HEK293T (cell line): Measurements from ENCODE around the gene ZNF766.

ENCODE experiments used
- ARNT ChIP-seq: fragments of 450-650 bp; IDR thresholded peaks from 2 replicates; pipeline ENCODE4 v1.6.1; 2017; ENCODE audit warnings: mild to moderate bottlenecking
- BHLHE40 ChIP-seq: fragments of 450-650 bp; IDR thresholded peaks from 2 replicates; pipeline ENCODE4 v1.6.1; 2016; ENCODE audit warnings: mild to moderate bottlenecking, moderate library complexity, borderline replicate concordance
- CTBP1 ChIP-seq: fragments of 450-650 bp; IDR thresholded peaks from 2 replicates; pipeline ENCODE4 v1.6.1; 2016; ENCODE audit warnings: borderline replicate concordance
- ELF4 ChIP-seq: fragments of 450-650 bp; IDR thresholded peaks from 2 replicates; pipeline ENCODE4 v1.6.1; 2017; ENCODE audit warnings: antibody characterized with exemption
- FOXA1 ChIP-seq: fragments of 450-650 bp; IDR thresholded peaks from 2 replicates; pipeline ENCODE4 v1.6.1; 2016; ENCODE audit warnings: mild to moderate bottlenecking
- FOXK2 ChIP-seq: fragments of 450-650 bp; IDR thresholded peaks from 2 replicates; pipeline ENCODE4 v1.6.1; 2016; ENCODE audit warnings: mild to moderate bottlenecking
- FOXM1 ChIP-seq: fragments of 450-650 bp; IDR thresholded peaks from 2 replicates; pipeline ENCODE4 v1.6.1; 2017; ENCODE audit warnings: mild to moderate bottlenecking, borderline replicate concordance
- L3MBTL2 ChIP-seq: fragments of 450-650 bp; conservative IDR thresholded peaks from 2 replicates; pipeline ENCODE4 v1.6.1; 2016; ENCODE audit warnings: mild to moderate bottlenecking
- LEF1 ChIP-seq: fragments of 450-650 bp; IDR thresholded peaks from 2 replicates; pipeline ENCODE4 v1.6.1; 2017; ENCODE audit warnings: mild to moderate bottlenecking, borderline replicate concordance
- SP1 ChIP-seq: fragments of 450-650 bp; IDR thresholded peaks from 2 replicates; pipeline ENCODE4 v1.6.1; 2017
- SUZ12 ChIP-seq: fragments of 450-650 bp; IDR thresholded peaks from 2 replicates; pipeline ENCODE4 v1.6.1; 2016; ENCODE audit warnings: mild to moderate bottlenecking
- TARDBP ChIP-seq: fragments of 450-650 bp; IDR thresholded peaks from 2 replicates; pipeline ENCODE4 v1.6.1; 2016
- TF ChIP-seq, protein P1 (sequence below): fragments of 450-650 bp; IDR thresholded peaks from 2 replicates; pipeline ENCODE4 v1.6.1; 2016

DNA sequence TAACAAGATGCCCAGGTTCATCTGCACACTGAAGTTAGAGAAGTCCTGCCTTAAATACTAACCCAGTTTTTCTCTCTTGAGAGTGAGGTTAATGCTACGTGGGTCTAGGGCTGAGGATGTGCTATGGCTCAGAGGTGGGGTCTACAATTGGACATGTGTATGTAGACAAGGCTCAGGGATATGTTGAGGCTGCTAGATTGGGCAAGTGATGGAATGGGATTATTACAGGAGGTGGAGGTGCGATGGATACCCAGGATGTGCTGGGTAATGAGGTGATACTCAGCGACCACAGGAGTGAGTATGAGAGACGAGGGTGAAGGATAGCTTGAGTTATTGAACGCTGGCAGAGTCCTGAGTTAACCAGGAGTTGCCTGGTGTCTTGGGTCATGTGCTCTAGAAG, 41.4 kb upstream of the ZNF766 start:
- TF ChIP-seq BHLHE40 (no peak), SP1 (no peak), L3MBTL2 (no peak), ELF4 (no peak), FOXM1 (no peak), SUZ12 (no peak), TARDBP (no peak), FOXK2 (no peak), CTBP1 (no peak), FOXA1 (no peak), ARNT (no peak), LEF1 (no peak)
- TF ChIP-seq, protein P1, sequence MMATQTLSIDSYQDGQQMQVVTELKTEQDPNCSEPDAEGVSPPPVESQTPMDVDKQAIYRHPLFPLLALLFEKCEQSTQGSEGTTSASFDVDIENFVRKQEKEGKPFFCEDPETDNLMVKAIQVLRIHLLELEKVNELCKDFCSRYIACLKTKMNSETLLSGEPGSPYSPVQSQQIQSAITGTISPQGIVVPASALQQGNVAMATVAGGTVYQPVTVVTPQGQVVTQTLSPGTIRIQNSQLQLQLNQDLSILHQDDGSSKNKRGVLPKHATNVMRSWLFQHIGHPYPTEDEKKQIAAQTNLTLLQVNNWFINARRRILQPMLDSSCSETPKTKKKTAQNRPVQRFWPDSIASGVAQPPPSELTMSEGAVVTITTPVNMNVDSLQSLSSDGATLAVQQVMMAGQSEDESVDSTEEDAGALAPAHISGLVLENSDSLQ = no peak
